Spleen (tissue), 11 donors: Measurements from ENCODE around the gene CHSY3. TPM values are rescaled to one million over a fixed set of nuclear protein-coding genes. Genes with fewer than 3 reads are reported as not detected.

Experiments used
- DNase-seq: peaks from one replicate; pipeline ENCODE4 v3.0.0-alpha.2; 2020
- H3K27ac ChIP-seq, 8 donors: fragments of 200-600 bp; sonication (generic) in 7 of 8; 1 replicate in 4 of 8; 2 replicates in 4 of 8; pipeline versions ENCODE4 v1.5.0 to v1.8.0; 2016 to 2021; ENCODE audit warnings: inconsistent platforms in 4 of 8, mild to moderate bottlenecking in 4 of 8, moderate library complexity in 1 of 8
- H3K27me3 ChIP-seq, 7 donors: fragments of 200-600 bp; sonication (generic) in 6 of 7; replicated peaks in 1 of 7; 1 replicate in 4 of 7; 2 replicates in 3 of 7; pipeline versions ENCODE4 v1.5.0 to v1.8.0; 2016 to 2021; ENCODE audit warnings: inconsistent platforms in 3 of 7, mild to moderate bottlenecking in 1 of 7
- H3K36me3 ChIP-seq, 6 donors: fragments of 200-600 bp; sonication (generic) in 5 of 6; 1 replicate in 4 of 6; 2 replicates in 2 of 6; pipeline versions ENCODE4 v1.5.0 to v1.8.0; 2016 to 2021; ENCODE audit warnings: inconsistent platforms in 2 of 6
- H3K4me1 ChIP-seq, 6 donors: fragments of 200-600 bp; sonication (generic) in 5 of 6; 1 replicate in 3 of 6; 2 replicates in 3 of 6; pipeline versions ENCODE4 v1.5.0 to v1.8.0; 2016 to 2021; ENCODE audit warnings: inconsistent platforms in 3 of 6
- H3K4me3 ChIP-seq, 8 donors: fragments of 200-600 bp; sonication (generic) in 7 of 8; 1 replicate in 4 of 8; 2 replicates in 4 of 8; pipeline versions ENCODE4 v1.5.0 to v1.8.0; 2016 to 2021; ENCODE audit warnings: inconsistent platforms in 4 of 8, mild to moderate bottlenecking in 4 of 8, moderate library complexity in 2 of 8
- H3K9me3 ChIP-seq, 8 donors: fragments of 200-600 bp; sonication (generic) in 7 of 8; 1 replicate in 4 of 8; 2 replicates in 4 of 8; pipeline versions ENCODE4 v1.5.0 to v1.8.0; 2016 to 2021; ENCODE audit warnings: inconsistent platforms in 4 of 8
- POLR2A ChIP-seq, 3 donors: fragments of 450-650 bp; IDR thresholded peaks; one replicate each; pipeline ENCODE4 v1.5.1; 2017; ENCODE audit warnings: antibody characterized with exemption in 3 of 3, mild to moderate bottlenecking in 1 of 3
- POLR2AphosphoS5 ChIP-seq, 3 donors: sonication (generic); formaldehyde crosslinking; IDR thresholded peaks; one replicate each; pipeline ENCODE4 v1.5.1; 2017; ENCODE audit warnings: antibody characterized with exemption in 3 of 3
- WGBS, 5 donors: extraction: QIAGEN DNeasy Blood & Tissue Kit in 3 of 5; methylation state at CpG; one replicate each; pipeline versions ENCODE4 v1.1.5 to v1.1.7; 2013 to 2018; 5-methylcytosine and 5-hydroxymethylcytosine counted together
- intact Hi-C: fragments of 100-400 bp; cut with DNase I; formaldehyde crosslinking; loops from one replicate; pipeline ENCODE4 v1.15.0; 2023; ENCODE audit warnings: low total_unique reads
- polyA plus RNA-seq, 3 donors: library from polyadenylated mRNA; stranded (reverse); fragments of 200-250 nt; gene quantifications; one replicate each; pipeline ENCODE4 v1.2.1, GENCODE V29; 2013
- total RNA-seq, 7 donors: library from RNA; depleted of rRNA in 3 of 7; stranded (reverse); fragments of >200 nt in 3 of 7; fragmentation: NEBNext Ultra II Directional in 4 of 7; extraction: Animal tissue kit (Norgen Biotek cat#: 25700) in 4 of 7; gene quantifications; one replicate each; pipeline versions ENCODE4 v1.1.0 to v1.2.1, GENCODE V29; 2016 to 2021
- TF ChIP-seq, protein P1 (sequence below), 11 experiments: fragments of 200-600 bp in 7 of 11; fragments of 450-650 bp in 4 of 11; sonication (generic) in 4 of 11; IDR thresholded peaks in 8 of 11; conservative IDR thresholded peaks in 3 of 11; 1 replicate in 7 of 11; 2 replicates in 4 of 11; pipeline versions ENCODE4 v1.4.0 to v1.8.0; 2016 to 2021; ENCODE audit warnings: antibody characterized with exemption in 11 of 11, inconsistent platforms in 4 of 11, mild to moderate bottlenecking in 1 of 11
- donor health status: healthy with polysubstance abuse.
- donor health status: DM: no; HTN: no; CAD: no; lungs with moderate emphysema.
- donor health status: DM: no; HTN: no; CAD: no.
- donor health status: Bipolar disorder and iron deficiency.
- donor health status: healthy.
- donor health status: DM: no; HTN: no; CAD: no.
- donor health status: DM: yes; HTN: yes; CAD: no.

Gene CHSY3
- total and polyA plus RNA-seq, 10 donors: 0.07 to 3.0 (median 1.5) TPM

- no peaks in the 10 kb centered on the region for H3K27me3 ChIP-seq
- H3K27ac ChIP-seq: no peak overlapping the region
- no peaks in the 10 kb centered on the region for H3K9me3 ChIP-seq
- intact Hi-C loops: no loop called here
- TF ChIP-seq, protein P1, sequence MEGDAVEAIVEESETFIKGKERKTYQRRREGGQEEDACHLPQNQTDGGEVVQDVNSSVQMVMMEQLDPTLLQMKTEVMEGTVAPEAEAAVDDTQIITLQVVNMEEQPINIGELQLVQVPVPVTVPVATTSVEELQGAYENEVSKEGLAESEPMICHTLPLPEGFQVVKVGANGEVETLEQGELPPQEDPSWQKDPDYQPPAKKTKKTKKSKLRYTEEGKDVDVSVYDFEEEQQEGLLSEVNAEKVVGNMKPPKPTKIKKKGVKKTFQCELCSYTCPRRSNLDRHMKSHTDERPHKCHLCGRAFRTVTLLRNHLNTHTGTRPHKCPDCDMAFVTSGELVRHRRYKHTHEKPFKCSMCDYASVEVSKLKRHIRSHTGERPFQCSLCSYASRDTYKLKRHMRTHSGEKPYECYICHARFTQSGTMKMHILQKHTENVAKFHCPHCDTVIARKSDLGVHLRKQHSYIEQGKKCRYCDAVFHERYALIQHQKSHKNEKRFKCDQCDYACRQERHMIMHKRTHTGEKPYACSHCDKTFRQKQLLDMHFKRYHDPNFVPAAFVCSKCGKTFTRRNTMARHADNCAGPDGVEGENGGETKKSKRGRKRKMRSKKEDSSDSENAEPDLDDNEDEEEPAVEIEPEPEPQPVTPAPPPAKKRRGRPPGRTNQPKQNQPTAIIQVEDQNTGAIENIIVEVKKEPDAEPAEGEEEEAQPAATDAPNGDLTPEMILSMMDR (IDR thresholded peaks at IDR 0.05 in 8 of 11, conservative IDR thresholded peaks at IDR 0.05 in 3 of 11): no peak
- TF ChIP-seq POLR2AphosphoS5 (IDR thresholded peaks at IDR 0.05) (no peak), POLR2A (IDR thresholded peaks at IDR 0.05) (no peak)
- H3K36me3 ChIP-seq: no peaks in the 10 kb centered on the region
- no peak overlapping the region for H3K4me3 ChIP-seq
- H3K4me1 ChIP-seq: no peaks in the 10 kb centered on the region
- DNase-seq: no peak
These were observed 68.3 kb downstream of the CHSY3 start for GRCh38 chr5:129972465-129973141.

- no peak for DNase-seq
- TF ChIP-seq POLR2AphosphoS5 (IDR thresholded peaks at IDR 0.05) (no peak), POLR2A (IDR thresholded peaks at IDR 0.05) (no peak)
- TF ChIP-seq, protein P1 (IDR thresholded peaks at IDR 0.05 in 8 of 11, conservative IDR thresholded peaks at IDR 0.05 in 3 of 11): no peak
- H3K4me1 ChIP-seq: no peaks in the 10 kb centered on the region
- intact Hi-C loops: no loop called here
- H3K4me3 ChIP-seq: no peak overlapping the region
- no peak overlapping the region for H3K27ac ChIP-seq
- H3K9me3 ChIP-seq: no peaks in the 10 kb centered on the region
- H3K27me3 ChIP-seq: no peaks in the 10 kb centered on the region
- no peaks in the 10 kb centered on the region for H3K36me3 ChIP-seq
- WGBS, 5 donors: 77 to 95% (median 89%) methylated on average over 2 of the region's 2 CpGs
These were observed 69.6 kb downstream of the CHSY3 start for GRCh38 chr5:129973716-129974426.

- Histone ChIP-seq H3K4me1 (no peaks in the 10 kb centered on the region), H3K27ac (no peak overlapping the region), H3K36me3 (no peaks in the 10 kb centered on the region), H3K27me3 (no peaks in the 10 kb centered on the region), H3K4me3 (no peak overlapping the region), H3K9me3 (peaks cover 0 to 14% (median 2%) of the 10 kb centered on the region in 8 donors)
- intact Hi-C loops: no loop called here
- no peak for DNase-seq
- TF ChIP-seq, protein P1 (IDR thresholded peaks at IDR 0.05 in 8 of 11, conservative IDR thresholded peaks at IDR 0.05 in 3 of 11): no peak
- TF ChIP-seq POLR2A (IDR thresholded peaks at IDR 0.05): no peak
- TF ChIP-seq POLR2AphosphoS5 (IDR thresholded peaks at IDR 0.05): no peak
These were observed 73.5 kb downstream of the CHSY3 start for GRCh38 chr5:129977810-129978209.

GRCh38 chr5:129978270-129978669, 74.0 kb downstream of the CHSY3 start:
- H3K9me3 ChIP-seq: peaks cover 0 to 14% (median 2%) of the 10 kb centered on the region in 8 donors
- no peak for TF ChIP-seq POLR2AphosphoS5 (IDR thresholded peaks at IDR 0.05)
- no peak for TF ChIP-seq POLR2A (IDR thresholded peaks at IDR 0.05)
- TF ChIP-seq, protein P1 (IDR thresholded peaks at IDR 0.05 in 8 of 11, conservative IDR thresholded peaks at IDR 0.05 in 3 of 11): no peak
- H3K4me3 ChIP-seq: no peak overlapping the region
- DNase-seq: no peak
- intact Hi-C loops: no loop called here
- H3K27me3 ChIP-seq: no peaks in the 10 kb centered on the region
- H3K36me3 ChIP-seq: no peaks in the 10 kb centered on the region
- H3K4me1 ChIP-seq: no peaks in the 10 kb centered on the region
- no peak overlapping the region for H3K27ac ChIP-seq
- WGBS, 5 donors: 76 to 87% (median 76%) methylated on average over 1 of the region's 1 CpG
